ENCODE results near the gene SLC26A2. TPM values are rescaled to one million over a fixed set of nuclear protein-coding genes. Genes with fewer than 3 reads are reported as not detected.

SLC26A2 gene
- 88.7 TPM for polyA plus RNA-seq
- long read RNA-seq, donor 1, full-length matches to known transcripts: 14 of 22 reads
- long read RNA-seq, donor 1, partial matches to known transcripts: 8 of 22 reads
- long read RNA-seq, donor 1, other reads (novel, unspliced or antisense): 0 of 22 reads
- long read RNA-seq, donor 2, full-length matches to known transcripts: 24 of 42 reads
- long read RNA-seq, donor 2, partial matches to known transcripts: 18 of 42 reads
- long read RNA-seq, donor 2, other reads (novel, unspliced or antisense): 0 of 42 reads
- long read RNA-seq, donor 3, full-length matches to known transcripts: 22 of 119 reads
- long read RNA-seq, donor 3, partial matches to known transcripts: 97 of 119 reads
- long read RNA-seq, donor 3, other reads (novel, unspliced or antisense): 0 of 119 reads
- long read RNA-seq, donor 4, full-length matches to known transcripts: 6 of 6 reads
- long read RNA-seq, donor 4, partial matches to known transcripts: 0 of 6 reads
- long read RNA-seq, donor 4, other reads (novel, unspliced or antisense): 0 of 6 reads
- long read RNA-seq, donor 5, full-length matches to known transcripts: 33 of 53 reads
- long read RNA-seq, donor 5, partial matches to known transcripts: 20 of 53 reads
- long read RNA-seq, donor 5, other reads (novel, unspliced or antisense): 0 of 53 reads
- long read RNA-seq, donor 6, full-length matches to known transcripts: 7 of 22 reads
- long read RNA-seq, donor 6, partial matches to known transcripts: 15 of 22 reads
- long read RNA-seq, donor 6, other reads (novel, unspliced or antisense): 0 of 22 reads
- long read RNA-seq, donor 7, full-length matches to known transcripts: 14 of 22 reads
- long read RNA-seq, donor 7, partial matches to known transcripts: 8 of 22 reads
- long read RNA-seq, donor 7, other reads (novel, unspliced or antisense): 0 of 22 reads
- long read RNA-seq, donor 8, full-length matches to known transcripts: 25 of 34 reads
- long read RNA-seq, donor 8, partial matches to known transcripts: 9 of 34 reads
- long read RNA-seq, donor 8, other reads (novel, unspliced or antisense): 0 of 34 reads
- long read RNA-seq, donor 9, full-length matches to known transcripts: 14 of 14 reads
- long read RNA-seq, donor 9, partial matches to known transcripts: 0 of 14 reads
- long read RNA-seq, donor 9, other reads (novel, unspliced or antisense): 0 of 14 reads
- long read RNA-seq, donor 10, full-length matches to known transcripts: 22 of 48 reads
- long read RNA-seq, donor 10, partial matches to known transcripts: 26 of 48 reads
- long read RNA-seq, donor 10, other reads (novel, unspliced or antisense): 0 of 48 reads
- long read RNA-seq, donor 11, full-length matches to known transcripts: 16 of 16 reads
- long read RNA-seq, donor 11, partial matches to known transcripts: 0 of 16 reads
- long read RNA-seq, donor 11, other reads (novel, unspliced or antisense): 0 of 16 reads

- Histone ChIP-seq H3K27me3 (ENCODE audit: control insufficient read depth, insufficient read depth, low read length) (no peaks in the 10 kb centered on the region), H3K4me3 (ENCODE audit: low read length) (peak within 1 kb of the TSS; percentile 97), H3K4me1 (ENCODE audit: control insufficient read depth, insufficient read depth, low read length) (peaks cover 42% of the 10 kb centered on the region), H3K9me3 (ENCODE audit: control insufficient read depth, low read depth, low read length) (no peaks in the 10 kb centered on the region), H3K27ac (ENCODE audit: low read length) (peak within 1 kb of the TSS; percentile 90), H3K36me3 (ENCODE audit: control insufficient read depth, insufficient read depth, low read length) (no peaks in the 10 kb centered on the region)
- no CpG with 5 or more reads among the region's 84 CpGs for WGBS (ENCODE audit: insufficient coverage, low lambda C conversion rate)
- peak; percentile 98 to 99 for DNase-seq
Measured at GRCh38 chr5:149960272-149961185, at the start of gene SLC26A2. SLC26A2 (plus strand) TSS chr5:149960758; CDS start chr5:149977653, 16,895 bp downstream.

DNA sequence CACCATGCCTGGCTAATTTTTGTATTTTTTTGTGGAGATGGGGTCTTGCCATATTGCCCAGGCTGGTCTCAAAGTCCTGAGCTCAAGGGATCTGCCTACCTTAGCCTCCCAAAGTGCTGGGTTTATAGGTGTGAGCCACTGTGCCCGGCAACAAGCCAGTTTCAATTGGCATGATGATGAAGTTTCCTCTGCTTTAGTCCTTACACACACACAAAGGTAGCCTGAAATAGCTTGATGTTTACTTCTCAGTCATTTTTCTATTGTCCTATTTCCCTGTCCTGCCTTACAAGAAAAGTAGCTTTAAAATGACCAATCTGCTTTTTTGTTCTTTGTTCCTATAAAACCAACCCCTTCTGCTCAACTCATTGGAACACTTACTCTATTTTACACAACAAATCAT, 49.5 kb upstream of the SLC26A2 start:
- Histone ChIP-seq H3K4me1 (ENCODE audit: control insufficient read depth, insufficient read depth, low read length) (peaks cover 24% of the 10 kb centered on the region), H3K36me3 (ENCODE audit: control insufficient read depth, insufficient read depth, low read length) (no peaks in the 10 kb centered on the region), H3K9me3 (ENCODE audit: control insufficient read depth, low read depth, low read length) (no peaks in the 10 kb centered on the region), H3K27me3 (ENCODE audit: control insufficient read depth, insufficient read depth, low read length) (no peaks in the 10 kb centered on the region), H3K27ac (ENCODE audit: low read length) (no peak overlapping the region), H3K4me3 (ENCODE audit: low read length) (no peak overlapping the region)
- DNase-seq: no peak
- WGBS (ENCODE audit: insufficient coverage, low lambda C conversion rate): no CpG with 5 or more reads among the region's 1 CpG

GRCh38 chr5:149912226-149912871, 48.2 kb upstream of the SLC26A2 start:
- H3K27me3 ChIP-seq (ENCODE audit: control insufficient read depth, insufficient read depth, low read length): no peaks in the 10 kb centered on the region
- peaks cover 24% of the 10 kb centered on the region for H3K4me1 ChIP-seq (ENCODE audit: control insufficient read depth, insufficient read depth, low read length)
- no peak overlapping the region for H3K4me3 ChIP-seq (ENCODE audit: low read length)
- no peaks in the 10 kb centered on the region for H3K9me3 ChIP-seq (ENCODE audit: control insufficient read depth, low read depth, low read length)
- H3K36me3 ChIP-seq (ENCODE audit: control insufficient read depth, insufficient read depth, low read length): no peaks in the 10 kb centered on the region
- H3K27ac ChIP-seq (ENCODE audit: low read length): peak overlapping the region; percentile 60
- WGBS (ENCODE audit: insufficient coverage, low lambda C conversion rate): 75% methylated on average over 1 of the region's 3 CpGs
- peak in 1 of 2 donors; percentile 9 for DNase-seq

GRCh38 chr5:149913436-149914419, 46.8 kb upstream of the SLC26A2 start:
- Histone ChIP-seq H3K27me3 (ENCODE audit: control insufficient read depth, insufficient read depth, low read length) (no peaks in the 10 kb centered on the region), H3K4me3 (ENCODE audit: low read length) (no peak overlapping the region), H3K27ac (ENCODE audit: low read length) (peak overlapping the region; percentile 60), H3K9me3 (ENCODE audit: control insufficient read depth, low read depth, low read length) (no peaks in the 10 kb centered on the region), H3K4me1 (ENCODE audit: control insufficient read depth, insufficient read depth, low read length) (peaks cover 24% of the 10 kb centered on the region), H3K36me3 (ENCODE audit: control insufficient read depth, insufficient read depth, low read length) (no peaks in the 10 kb centered on the region)
- peak; percentile 71 to 79 for DNase-seq
- WGBS (ENCODE audit: insufficient coverage, low lambda C conversion rate): 80% methylated on average over 1 of the region's 7 CpGs

DNA sequence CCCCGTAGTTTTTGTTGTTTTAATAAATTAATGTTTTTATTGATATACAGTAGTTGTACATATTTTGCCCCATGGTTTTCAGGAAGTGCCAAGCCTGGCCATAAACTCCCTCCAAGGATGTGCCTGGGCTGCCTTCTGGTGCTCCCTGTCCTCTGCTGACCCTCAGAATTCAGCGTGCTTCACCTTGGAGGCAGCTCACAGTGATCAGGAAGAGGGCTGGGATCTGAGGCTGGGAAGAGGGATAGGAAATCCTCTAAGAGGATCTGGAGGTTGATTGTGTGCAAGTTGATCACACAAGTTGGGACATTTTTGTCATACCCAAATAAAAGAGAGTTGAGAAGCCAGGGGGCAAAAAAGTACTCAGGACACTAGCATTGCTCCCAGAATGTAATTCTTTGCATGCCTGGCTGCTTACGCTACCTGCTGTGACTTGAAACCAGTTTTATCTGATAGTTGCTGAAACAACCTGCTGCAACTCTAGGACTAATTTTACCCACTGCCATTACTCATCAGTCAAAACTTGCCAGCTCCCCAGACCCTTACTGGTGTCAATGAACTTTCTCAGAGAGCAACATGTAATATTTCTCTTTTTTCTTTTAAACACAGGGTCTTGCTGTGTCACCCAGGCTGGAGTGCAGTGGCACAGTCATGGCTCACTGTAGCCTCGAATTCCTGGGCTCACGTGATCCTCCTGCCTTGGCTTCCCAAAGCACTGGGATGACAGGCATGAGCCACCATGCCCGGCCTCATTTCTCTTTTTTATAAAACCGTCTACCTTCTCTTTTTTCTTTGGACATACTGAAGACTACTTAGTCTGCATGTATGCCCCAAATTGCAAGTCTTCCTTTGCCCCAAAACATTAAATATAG, 44.9 kb upstream of the SLC26A2 start:
- H3K4me1 ChIP-seq (ENCODE audit: control insufficient read depth, insufficient read depth, low read length): peaks cover 24% of the 10 kb centered on the region
- DNase-seq: peak in 1 of 2 donors; percentile 31
- peak overlapping the region; percentile 60 for H3K27ac ChIP-seq (ENCODE audit: low read length)
- H3K4me3 ChIP-seq (ENCODE audit: low read length): no peak overlapping the region
- 81% methylated on average over 2 of the region's 7 CpGs for WGBS (ENCODE audit: insufficient coverage, low lambda C conversion rate)
- no peaks in the 10 kb centered on the region for H3K27me3 ChIP-seq (ENCODE audit: control insufficient read depth, insufficient read depth, low read length)
- no peaks in the 10 kb centered on the region for H3K36me3 ChIP-seq (ENCODE audit: control insufficient read depth, insufficient read depth, low read length)
- no peaks in the 10 kb centered on the region for H3K9me3 ChIP-seq (ENCODE audit: control insufficient read depth, low read depth, low read length)

DNA sequence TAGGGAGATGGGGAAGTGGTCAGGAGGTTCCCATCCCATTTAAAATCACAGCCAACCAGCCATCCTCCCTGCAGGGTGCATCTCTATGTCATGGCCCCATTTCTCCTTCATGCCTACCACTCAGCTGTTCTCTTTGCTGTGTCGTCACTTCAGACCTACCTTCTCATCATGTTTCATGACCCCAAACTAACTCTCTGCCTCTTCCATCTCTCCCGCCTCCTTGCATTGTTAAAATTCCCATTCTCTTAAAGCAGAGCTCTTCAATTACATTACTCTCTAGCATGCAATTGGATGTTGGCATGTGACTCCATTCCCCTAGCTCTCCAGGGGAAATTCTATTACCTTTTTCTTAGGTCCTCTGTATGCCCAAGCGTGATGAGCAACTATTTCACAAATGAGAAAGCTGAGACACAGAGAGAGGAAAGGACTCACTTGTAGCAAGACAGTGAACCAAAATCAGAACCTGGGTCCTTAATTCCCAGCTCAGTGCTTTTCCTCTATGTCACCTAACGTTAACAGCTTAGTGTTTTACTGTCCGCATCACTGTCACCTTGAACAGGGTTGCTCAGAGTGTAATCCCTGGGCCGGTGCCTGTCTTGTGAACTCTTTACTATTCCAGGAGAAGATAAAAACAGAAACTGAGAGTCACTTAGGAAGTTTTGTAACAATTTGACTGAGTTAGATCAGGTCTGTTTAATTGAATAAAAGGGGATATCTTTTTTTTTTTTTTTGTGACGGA, 44.1 kb upstream of the SLC26A2 start:
- H3K4me3 ChIP-seq (ENCODE audit: low read length): no peak overlapping the region
- WGBS (ENCODE audit: insufficient coverage, low lambda C conversion rate): 85% methylated on average over 3 of the region's 7 CpGs

GRCh38 chr5:149917073-149917676, 43.4 kb upstream of the SLC26A2 start:
- H3K36me3 ChIP-seq (ENCODE audit: control insufficient read depth, insufficient read depth, low read length): no peaks in the 10 kb centered on the region
- H3K4me3 ChIP-seq (ENCODE audit: low read length): no peak overlapping the region
- WGBS (ENCODE audit: insufficient coverage, low lambda C conversion rate): no CpG with 5 or more reads among the region's 6 CpGs
- no peak for DNase-seq
- no peak overlapping the region for H3K27ac ChIP-seq (ENCODE audit: low read length)
- H3K4me1 ChIP-seq (ENCODE audit: control insufficient read depth, insufficient read depth, low read length): peaks cover 24% of the 10 kb centered on the region
- H3K9me3 ChIP-seq (ENCODE audit: control insufficient read depth, low read depth, low read length): no peaks in the 10 kb centered on the region
- H3K27me3 ChIP-seq (ENCODE audit: control insufficient read depth, insufficient read depth, low read length): no peaks in the 10 kb centered on the region

More for the DNA sequence above, 44.1 kb upstream of the SLC26A2 start:
- H3K27ac ChIP-seq (ENCODE audit: low read length): no peak overlapping the region
- no peaks in the 10 kb centered on the region for H3K9me3 ChIP-seq (ENCODE audit: control insufficient read depth, low read depth, low read length)
- peaks cover 24% of the 10 kb centered on the region for H3K4me1 ChIP-seq (ENCODE audit: control insufficient read depth, insufficient read depth, low read length)
- H3K27me3 ChIP-seq (ENCODE audit: control insufficient read depth, insufficient read depth, low read length): no peaks in the 10 kb centered on the region
- H3K36me3 ChIP-seq (ENCODE audit: control insufficient read depth, insufficient read depth, low read length): no peaks in the 10 kb centered on the region
- DNase-seq: no peak

All from large intestine (tissue), 12 donors.